ENCODE data around the gene ENPP3.

Gene ENPP3

GRCh38 chr6:131636880-131637792 lies at the start of gene ENPP3:
Gene ENPP3, plus strand, starts transcription at chr6:131637302. Its CDS starts 83 bp downstream, at chr6:131637385.
- DNase-seq = no peak

GRCh38 chr6:131587909-131588308 lies 49.2 kb upstream of the ENPP3 start:
- DNase-seq = no peak

GRCh38 chr6:131588643-131589042 lies 48.5 kb upstream of the ENPP3 start:
- DNase-seq = no peak

GRCh38 chr6:131592935-131593334 lies 44.2 kb upstream of the ENPP3 start:
- DNase-seq = no peak

GRCh38 chr6:131594074-131594473 lies 43.0 kb upstream of the ENPP3 start:
- no peak for DNase-seq

- no peak for DNase-seq
These were observed 39.7 kb upstream of the ENPP3 start for GRCh38 chr6:131597446-131597845.

- no peak for DNase-seq
These were observed 36.4 kb upstream of the ENPP3 start for GRCh38 chr6:131600716-131601115.

GRCh38 chr6:131602781-131603312 lies 34.3 kb upstream of the ENPP3 start:
- no peak for DNase-seq

- no peak for DNase-seq
These were observed 23.7 kb upstream of the ENPP3 start for GRCh38 chr6:131613296-131613925.

- no peak for DNase-seq
These were observed 21.8 kb upstream of the ENPP3 start for GRCh38 chr6:131615275-131615674.

- peak; percentile 99 for DNase-seq
These were observed 9.1 kb upstream of the ENPP3 start, which contains the start of gene MED23 for GRCh38 chr6:131627724-131628682. Gene MED23, minus strand, starts transcription at chr6:131628242. Its CDS starts 193 bp downstream, at chr6:131628049.

- DNase-seq = no peak
These were observed 8.4 kb upstream of the ENPP3 start for GRCh38 chr6:131628726-131629125.

GRCh38 chr6:131629651-131630050 lies 7.5 kb upstream of the ENPP3 start:
- no peak for DNase-seq

GRCh38 chr6:131631625-131632289 lies 5.3 kb upstream of the ENPP3 start:
- no peak for DNase-seq

GRCh38 chr6:131635384-131636340 lies 1.4 kb upstream of the ENPP3 start:
- DNase-seq = no peak

GRCh38 chr6:131638013-131638412 lies 911 bp downstream of the ENPP3 start:
- no peak for DNase-seq

GRCh38 chr6:131640100-131640499 lies 3.0 kb downstream of the ENPP3 start:
- no peak for DNase-seq

GRCh38 chr6:131640576-131640975 lies 3.5 kb downstream of the ENPP3 start:
- no peak for DNase-seq

- DNase-seq = no peak
These were observed 4.5 kb downstream of the ENPP3 start for GRCh38 chr6:131641554-131641953.

- DNase-seq = no peak
These were observed 5.5 kb downstream of the ENPP3 start for GRCh38 chr6:131642565-131642964.
